Testis (tissue), 2 donors: ENCODE data around the gene ALOX15B.

Experiments
- POLR2A ChIP-seq: fragments of 450-650 bp; IDR thresholded peaks from one replicate; pipeline ENCODE4 v1.6.1; 2017; ENCODE audit warnings: antibody characterized with exemption, mild to moderate bottlenecking, moderate library complexity
- TF ChIP-seq, protein P1 (sequence below), 3 experiments: fragments of 450-650 bp in 2 of 3; fragments of 200-600 bp in 1 of 3; sonication (generic) in 1 of 3; IDR thresholded peaks; one replicate each; pipeline ENCODE4 v1.5.1; 2016 to 2019; ENCODE audit warnings: antibody characterized with exemption in 3 of 3, mild to moderate bottlenecking in 2 of 3, moderate library complexity in 1 of 3

DNA sequence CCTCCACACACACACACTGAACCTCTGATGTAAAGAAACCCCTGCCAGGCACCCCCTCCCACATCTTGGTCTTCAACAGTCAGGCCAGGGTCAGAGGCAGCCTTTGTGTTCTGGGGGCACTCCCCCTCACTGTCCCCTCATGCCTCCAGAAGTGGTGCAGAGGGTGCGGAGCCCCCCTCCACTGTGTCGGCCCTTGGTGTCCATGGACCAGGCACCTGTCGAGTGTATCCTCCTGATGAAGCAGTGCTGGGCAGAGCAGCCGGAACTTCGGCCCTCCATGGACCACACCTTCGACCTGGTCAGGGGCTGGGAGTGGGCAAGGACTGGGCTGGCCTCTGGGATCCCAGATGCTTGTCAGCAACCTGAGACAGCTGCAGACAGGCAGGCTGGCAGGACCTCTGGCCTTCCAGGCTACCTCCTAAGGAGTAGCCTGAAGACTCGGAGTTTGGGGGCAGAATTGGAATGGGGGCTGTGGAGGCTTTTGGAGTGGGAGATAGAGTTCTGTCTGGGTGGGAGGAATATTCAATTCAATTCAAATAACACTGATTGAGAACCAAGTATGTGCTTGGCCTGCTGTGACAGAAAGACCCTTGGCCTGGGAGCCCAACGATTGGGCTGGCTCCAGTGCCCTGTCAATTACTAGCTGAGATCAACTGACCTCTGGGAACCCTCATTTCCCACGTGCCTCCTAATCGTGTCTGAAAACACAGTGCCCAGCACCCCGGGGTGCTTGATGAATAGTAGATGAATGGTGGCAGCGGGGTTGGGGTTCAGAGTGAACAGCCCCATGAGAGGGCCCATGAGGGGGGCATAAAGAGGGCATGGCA is 24.9 kb upstream of the ALOX15B start:
- TF ChIP-seq POLR2A, result no peak
- TF ChIP-seq, protein P1, sequence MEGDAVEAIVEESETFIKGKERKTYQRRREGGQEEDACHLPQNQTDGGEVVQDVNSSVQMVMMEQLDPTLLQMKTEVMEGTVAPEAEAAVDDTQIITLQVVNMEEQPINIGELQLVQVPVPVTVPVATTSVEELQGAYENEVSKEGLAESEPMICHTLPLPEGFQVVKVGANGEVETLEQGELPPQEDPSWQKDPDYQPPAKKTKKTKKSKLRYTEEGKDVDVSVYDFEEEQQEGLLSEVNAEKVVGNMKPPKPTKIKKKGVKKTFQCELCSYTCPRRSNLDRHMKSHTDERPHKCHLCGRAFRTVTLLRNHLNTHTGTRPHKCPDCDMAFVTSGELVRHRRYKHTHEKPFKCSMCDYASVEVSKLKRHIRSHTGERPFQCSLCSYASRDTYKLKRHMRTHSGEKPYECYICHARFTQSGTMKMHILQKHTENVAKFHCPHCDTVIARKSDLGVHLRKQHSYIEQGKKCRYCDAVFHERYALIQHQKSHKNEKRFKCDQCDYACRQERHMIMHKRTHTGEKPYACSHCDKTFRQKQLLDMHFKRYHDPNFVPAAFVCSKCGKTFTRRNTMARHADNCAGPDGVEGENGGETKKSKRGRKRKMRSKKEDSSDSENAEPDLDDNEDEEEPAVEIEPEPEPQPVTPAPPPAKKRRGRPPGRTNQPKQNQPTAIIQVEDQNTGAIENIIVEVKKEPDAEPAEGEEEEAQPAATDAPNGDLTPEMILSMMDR (IDR thresholded peaks at IDR 0.05), result no peak
